HPDE6-E6E7 (cell line): ENCODE data around the gene CARMIL3.
A peak's percentile ranks its signal among the peaks of the same experiment; 100 is the strongest.
"Not testable (repeated sequence)": the region's sequence is repeated elsewhere in the genome, so short reads cannot be mapped to it uniquely, and the experiment has no call there.

Experiments
- DNase-seq: peaks from one replicate; pipeline ENCODE4 v3.0.0; 2011; ENCODE audit warnings: missing footprints; ENCODE audit errors: extremely low spot score

The CARMIL3 gene

DNA sequence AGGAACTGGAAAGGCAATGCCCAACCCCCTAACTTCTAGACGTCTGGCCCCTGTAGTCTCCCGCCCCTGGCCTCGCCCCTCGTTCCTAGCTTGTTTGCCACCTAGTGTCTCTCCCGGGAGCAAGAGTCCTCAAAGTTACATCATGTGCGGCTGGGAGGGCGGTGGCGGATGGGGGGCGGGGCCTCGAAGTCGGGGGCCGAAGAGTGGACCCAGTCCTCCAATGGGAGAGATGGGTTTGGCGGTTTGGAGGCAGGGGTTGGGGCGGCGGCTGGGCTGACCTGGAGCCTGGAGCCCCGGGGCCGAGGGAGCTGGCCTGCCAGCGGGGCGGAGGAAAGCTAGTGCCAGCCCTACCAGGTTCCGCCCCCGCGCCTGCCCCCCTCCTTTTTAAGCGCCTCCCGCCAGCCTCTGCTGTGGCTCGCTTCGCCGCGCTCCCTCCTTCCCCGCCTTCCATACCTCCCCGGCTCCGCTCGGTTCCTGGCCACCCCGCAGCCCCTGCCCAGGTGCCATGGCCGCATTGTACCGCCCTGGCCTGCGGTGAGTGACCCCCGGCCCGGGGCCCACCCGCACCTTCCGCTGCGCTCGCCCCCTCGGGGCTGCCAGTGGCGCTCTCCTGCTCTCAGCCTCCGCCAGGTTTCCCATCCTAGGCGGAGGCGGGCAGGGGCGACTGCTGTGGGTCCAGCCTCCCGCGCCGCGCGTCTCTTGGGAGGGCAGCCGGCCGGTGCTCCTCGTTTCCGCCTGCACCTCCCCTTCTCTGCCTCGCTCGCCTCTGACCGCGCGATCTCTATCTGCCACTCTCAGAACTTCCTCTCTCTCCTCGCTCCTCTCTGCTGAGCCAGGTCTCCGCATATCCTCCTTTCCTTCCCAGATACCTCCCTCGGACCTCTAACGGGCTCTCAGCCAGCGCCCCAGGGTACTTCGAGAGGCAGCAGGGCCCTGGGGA, 42.4 kb downstream of the CARMIL3 start, which contains the start of gene PCK2:
TSS of gene PCK2 (plus strand) at position 411 of the 940 bp plus-strand sequence. CDS start at position 506, 95 bp downstream.
- peak; percentile 97 for DNase-seq

DNA sequence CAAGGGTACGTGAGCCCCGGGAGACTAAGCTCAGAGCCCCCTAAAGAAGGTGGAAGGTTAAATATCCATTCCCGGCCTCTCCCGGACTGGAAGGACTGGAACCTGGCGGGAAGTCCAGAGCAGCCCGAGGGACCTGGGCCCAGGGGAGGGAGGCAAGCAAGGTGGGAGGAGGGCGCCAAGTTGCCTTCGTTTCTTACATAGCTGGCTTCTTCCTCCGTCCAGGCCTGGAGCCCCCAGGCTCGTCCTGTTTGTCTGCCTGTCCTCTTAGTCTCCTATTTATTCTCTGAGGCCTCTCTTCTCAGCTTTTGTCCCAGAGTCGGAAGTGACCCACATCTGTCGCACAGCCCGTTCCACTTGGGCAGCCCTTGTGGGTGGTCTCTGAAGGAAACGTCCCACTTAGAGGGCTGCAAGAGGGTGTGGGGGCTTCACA, 43.0 kb downstream of the CARMIL3 start:
- DNase-seq, result no peak

DNA sequence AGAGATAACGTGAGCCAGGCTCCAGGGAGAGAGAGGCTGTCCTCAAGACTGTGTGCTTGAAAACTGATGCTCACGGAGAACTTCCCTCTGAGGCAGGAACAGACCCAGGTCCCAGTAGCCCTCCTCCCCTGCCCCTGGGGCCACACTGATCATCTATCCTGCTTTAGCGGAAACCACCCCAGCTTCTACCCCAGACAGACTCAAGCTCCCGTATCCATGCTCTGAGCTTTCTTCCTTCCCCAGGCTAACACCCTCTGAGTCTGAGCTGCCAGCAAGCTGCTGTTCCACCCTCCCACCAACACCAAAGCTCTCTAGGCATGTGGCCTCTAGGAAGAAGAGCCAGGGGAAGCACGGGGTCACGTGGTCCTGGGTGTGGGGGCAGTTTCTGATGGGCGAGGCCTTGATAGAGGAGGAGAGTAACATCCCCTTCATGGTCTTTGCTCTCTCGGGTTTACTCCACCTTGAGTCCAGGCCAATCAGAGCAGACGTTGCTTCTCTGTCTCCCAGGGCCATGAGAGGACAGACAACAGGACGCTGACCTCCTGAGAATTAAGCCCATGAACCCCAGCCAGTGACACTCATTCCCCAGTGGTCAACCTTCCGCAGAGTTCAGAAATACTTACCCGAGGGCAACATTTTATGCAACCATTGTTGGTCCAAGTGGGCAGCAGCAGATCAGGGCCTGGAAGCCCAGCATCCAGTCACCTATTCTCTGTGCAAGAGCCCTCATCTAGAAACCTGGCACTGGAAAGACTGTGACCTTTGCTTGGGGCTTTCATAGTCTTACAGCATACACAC, 43.7 kb downstream of the CARMIL3 start:
- DNase-seq, result no peak

DNA sequence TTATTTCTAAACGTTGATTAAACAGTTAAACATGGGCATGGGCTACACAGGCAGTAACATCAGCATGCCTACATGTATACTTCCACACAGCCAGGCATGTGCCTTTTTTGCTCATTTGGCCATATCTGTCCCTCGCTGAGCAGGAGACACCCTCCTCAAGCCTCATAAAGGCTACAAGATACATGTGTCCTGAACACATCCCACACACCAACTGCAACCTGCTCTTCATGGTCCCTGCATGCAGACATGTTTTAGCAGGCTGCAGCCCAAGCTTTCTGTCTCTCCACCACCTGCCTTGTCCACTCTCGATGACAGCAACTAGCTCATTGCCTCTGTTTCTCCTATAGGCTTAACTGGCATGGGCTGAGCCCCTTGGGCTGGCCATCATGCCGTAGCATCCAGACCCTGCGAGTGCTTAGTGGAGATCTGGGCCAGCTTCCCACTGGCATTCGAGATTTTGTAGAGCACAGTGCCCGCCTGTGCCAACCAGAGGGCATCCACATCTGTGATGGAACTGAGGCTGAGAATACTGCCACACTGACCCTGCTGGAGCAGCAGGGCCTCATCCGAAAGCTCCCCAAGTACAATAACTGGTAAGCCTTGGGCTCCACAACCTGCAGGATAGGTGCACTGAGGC, 44.9 kb downstream of the CARMIL3 start:
- no peak for DNase-seq

DNA sequence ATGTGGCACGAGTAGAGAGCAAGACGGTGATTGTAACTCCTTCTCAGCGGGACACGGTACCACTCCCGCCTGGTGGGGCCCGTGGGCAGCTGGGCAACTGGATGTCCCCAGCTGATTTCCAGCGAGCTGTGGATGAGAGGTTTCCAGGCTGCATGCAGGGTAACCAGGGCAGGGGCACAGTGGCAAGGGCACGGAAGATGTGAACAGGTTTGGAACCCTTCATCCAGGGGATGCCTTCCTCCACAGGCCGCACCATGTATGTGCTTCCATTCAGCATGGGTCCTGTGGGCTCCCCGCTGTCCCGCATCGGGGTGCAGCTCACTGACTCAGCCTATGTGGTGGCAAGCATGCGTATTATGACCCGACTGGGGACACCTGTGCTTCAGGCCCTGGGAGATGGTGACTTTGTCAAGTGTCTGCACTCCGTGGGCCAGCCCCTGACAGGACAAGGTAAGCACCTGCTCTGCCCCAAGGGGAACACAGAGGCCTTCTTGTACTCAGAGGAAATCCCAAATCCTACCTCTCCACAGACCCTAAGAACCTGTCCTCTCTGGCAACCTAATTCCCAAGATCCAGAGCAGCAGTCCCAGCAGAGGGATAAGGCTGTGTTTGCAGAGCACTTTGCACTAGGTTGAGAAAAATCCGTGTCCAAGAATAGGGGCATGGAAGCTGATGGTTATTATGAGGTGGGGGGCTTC, 46.6 kb downstream of the CARMIL3 start:
- DNase-seq, result no peak

DNA sequence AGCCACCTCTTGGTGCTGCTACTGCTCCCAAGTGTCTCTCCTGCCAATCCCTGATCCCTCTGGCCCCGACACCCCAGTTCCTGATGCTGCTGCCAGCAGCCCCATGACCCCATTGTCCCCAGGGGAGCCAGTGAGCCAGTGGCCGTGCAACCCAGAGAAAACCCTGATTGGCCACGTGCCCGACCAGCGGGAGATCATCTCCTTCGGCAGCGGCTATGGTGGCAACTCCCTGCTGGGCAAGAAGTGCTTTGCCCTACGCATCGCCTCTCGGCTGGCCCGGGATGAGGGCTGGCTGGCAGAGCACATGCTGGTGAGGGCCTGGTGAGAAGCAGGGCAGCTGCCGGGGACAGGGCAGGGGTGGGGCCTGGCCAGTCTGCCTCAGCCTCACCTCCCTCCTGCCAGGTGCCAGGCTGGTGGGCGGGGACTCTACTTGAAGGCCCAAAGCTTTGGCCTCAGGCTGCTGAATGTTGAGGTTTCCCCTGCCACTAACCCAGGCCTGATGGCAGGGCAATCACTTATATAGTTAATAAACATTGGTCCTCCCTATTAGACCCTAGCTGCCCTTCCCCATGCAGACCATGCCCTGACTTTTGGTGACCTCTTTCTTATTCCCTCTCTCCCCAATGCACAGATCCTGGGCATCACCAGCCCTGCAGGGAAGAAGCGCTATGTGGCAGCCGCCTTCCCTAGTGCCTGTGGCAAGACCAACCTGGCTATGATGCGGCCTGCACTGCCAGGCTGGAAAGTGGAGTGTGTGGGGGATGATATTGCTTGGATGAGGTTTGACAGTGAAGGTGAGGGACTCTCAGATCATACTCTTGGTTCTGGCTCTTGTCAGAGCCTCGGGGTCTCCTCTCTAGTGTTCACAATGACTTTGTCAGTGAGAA, 47.4 kb downstream of the CARMIL3 start:
- no peak for DNase-seq

DNA sequence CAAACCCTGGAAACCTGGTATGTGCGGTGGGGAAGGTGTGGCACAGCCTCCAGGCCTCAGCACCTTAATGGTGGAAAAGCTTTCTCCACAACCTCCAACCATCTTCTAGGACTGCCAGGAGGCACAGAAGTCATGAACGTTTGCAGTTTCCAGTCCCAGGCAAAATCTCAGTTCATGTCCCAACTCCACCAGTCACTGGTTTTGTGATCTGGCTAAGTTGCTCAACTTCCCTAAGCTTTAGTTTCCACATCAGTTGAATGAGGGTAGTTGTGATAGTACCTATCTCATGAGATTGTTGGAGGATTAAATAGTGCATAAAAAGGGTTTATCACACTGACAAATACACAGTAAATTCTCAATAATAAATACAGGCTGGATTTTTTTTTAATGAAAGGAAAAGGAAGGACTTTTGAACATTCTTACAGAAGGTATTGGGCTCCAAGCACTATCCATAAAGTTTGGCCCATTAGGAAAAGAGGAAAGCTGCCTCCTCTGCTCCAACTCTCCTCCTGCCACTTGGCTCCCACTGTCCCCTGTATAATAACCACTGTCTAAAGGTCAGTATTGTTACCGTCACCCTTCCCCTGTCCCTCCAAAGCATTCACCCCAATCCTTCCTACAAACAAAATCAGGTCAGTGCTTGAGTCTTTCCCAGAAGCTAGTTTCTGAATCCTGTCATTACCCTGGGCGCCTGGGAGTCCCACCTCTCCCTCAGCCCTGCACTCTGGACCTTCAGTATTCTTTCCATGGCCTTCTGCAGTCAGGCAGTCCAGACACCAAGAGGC, 48.6 kb downstream of the CARMIL3 start:
- no peak for DNase-seq

DNA sequence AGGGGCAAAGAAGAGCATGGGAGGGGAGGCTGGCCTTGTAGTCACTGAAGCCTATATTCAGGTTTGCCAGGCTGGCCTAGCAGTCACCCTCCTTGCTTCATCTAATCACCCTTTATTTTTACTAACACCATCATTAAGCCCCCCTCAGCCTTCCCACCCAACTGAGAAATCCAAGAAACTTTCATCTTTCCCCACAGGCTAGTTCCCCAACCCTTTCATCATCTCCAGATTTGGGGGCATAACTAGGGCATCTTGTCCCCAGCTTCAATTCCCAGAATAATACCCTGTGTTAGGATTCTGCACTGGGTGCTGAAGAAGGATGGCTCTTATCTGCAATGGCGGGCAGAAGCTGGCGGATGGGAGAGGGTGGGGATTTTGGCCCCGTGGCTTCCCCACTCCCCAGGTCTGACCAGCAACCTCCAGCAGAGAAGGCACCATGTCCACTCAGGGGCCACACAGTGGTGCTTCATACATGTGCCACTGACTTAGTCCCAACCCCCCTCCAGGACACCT, 49.2 kb downstream of the CARMIL3 start:
- DNase-seq, result no peak

DNA sequence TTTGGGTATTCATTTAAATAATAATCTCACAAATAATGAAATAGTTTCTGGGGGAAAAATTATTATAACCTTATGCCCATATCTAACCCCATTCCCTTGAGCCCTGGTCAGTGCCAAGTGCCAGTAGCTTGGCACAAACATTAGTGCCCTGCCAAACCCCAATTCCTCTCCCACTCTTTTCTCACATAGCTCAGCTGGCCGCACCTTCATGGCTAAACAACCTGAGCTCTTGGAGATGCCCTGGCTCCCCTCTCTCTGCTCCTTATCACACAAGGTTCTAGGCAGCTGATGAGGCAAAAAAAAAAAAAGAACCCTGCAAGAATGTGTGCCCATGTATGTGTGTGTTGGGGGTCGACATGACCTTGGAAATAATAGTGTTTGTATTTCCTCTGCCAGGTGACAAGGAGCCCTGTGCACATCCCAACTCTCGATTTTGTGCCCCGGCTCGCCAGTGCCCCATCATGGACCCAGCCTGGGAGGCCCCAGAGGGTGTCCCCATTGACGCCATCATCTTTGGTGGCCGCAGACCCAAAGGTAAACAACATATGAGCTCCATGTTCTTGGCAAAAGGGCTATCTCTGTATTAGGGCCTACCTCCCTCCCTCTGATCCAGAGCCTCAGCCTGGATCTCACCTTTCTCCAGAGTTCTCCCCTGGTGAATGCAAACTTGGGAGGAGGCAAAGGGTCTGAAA, 50.7 kb downstream of the CARMIL3 start:
- DNase-seq, result no peak

DNA sequence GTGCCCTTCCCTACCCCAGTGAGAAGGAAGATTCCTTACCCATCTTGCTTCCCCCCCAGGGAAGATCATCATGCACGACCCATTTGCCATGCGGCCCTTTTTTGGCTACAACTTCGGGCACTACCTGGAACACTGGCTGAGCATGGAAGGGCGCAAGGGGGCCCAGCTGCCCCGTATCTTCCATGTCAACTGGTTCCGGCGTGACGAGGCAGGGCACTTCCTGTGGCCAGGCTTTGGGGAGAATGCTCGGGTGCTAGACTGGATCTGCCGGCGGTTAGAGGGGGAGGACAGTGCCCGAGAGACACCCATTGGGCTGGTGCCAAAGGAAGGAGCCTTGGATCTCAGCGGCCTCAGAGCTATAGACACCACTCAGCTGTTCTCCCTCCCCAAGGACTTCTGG, 51.6 kb downstream of the CARMIL3 start:
- DNase-seq, result no peak

DNA sequence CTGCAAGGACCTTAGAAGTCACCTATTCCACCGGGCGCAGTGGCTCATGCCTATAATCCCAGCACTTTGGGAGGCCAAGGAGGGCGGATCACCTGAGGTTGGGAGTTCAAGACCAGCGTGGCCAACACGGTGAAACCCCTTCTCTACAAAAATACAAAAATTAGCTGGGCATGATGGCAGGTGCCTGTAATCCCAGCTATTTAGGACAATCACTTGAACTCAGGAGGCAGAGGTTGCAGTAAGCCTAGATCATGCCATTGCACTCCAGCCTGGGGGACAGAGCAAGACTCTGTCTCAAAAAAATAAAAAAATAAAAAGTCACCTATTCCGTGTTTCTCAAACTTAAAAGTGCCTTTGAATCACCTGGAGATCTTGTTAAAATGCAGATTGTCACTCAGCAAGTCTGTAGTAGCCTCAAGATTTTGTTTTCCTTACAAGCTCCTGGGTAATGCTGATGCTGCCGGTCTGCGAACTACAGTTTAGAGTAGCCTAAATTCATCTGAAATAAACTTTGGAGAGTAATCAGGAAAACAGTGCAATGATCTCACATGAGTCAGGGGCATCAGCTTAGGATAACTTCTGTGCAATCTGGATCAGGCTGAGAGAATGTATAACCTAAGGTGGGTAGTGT, 53.9 kb downstream of the CARMIL3 start:
- DNase-seq, result not testable (repeated sequence)

DNA sequence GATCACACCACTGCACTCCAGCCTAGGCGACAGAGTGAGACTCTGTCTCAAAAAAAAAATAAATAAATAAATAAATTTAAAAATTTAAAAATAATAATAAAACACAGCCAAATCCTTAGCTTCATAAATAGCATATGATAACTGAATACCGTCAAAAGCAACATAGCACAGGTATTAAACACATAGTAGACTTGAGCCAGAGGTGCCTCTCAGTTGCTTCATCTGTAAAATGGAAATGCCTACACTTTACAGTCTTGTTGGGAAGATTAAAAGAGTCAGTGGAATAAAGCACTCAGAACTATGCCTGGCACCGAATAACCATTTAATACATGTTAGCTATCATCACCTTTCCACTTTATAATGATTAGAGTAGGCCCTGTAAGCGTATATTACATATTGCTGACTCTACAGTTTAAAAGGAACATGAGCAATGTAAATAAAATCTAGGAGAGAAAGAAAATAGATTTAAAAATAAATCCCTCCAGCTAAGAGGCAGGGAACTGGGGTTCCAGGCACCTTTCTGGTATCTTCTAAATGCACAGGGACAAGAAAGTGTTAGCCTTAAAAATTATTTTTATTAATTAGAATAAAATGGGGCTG, 55.0 kb downstream of the CARMIL3 start:
- DNase-seq, result no peak

DNA sequence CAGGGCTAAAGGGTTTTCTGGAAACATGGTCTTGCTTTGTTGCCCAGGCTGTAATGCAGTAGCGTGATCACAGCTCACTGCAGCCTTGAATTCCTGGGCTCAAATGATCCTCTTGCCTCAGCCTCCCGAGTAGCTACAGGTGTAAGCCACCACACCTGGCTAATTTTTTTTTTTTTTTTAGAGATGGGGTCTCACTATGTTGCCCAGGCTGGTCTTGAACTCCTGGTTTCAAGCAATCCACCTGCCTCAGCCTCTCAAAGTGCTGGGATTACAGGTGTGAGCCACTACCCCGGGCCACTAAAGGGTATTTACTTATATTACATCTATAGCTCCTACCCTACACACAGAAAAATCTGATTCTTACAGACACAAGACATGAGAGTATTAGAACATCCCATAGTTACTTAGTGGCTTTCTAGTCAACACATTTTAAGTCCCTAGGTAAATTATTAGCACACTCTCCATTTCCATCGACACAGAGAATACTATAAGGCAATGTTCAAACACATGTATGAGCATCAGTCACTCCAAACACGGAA, 56.6 kb downstream of the CARMIL3 start:
- DNase-seq, result no peak

DNA sequence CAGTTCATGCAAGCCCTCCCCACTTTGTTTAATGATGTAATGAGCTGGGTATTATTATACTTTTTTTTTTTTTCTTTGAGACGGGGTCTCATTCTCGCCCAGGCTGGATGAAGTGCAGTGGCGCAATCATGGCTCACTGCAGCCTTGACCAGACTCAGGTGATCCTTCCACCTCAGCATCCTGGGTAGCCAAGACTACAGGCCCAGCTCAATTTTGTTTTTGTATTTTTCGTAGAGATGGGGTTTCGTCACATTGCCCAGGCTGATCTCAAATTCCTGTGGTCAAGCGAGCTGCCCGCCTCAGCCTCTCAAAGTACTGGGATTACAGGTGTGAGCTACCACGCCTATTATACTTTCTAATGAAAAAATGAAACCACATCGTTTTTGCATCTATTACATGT, 58.3 kb downstream of the CARMIL3 start:
- DNase-seq, result no peak

DNA sequence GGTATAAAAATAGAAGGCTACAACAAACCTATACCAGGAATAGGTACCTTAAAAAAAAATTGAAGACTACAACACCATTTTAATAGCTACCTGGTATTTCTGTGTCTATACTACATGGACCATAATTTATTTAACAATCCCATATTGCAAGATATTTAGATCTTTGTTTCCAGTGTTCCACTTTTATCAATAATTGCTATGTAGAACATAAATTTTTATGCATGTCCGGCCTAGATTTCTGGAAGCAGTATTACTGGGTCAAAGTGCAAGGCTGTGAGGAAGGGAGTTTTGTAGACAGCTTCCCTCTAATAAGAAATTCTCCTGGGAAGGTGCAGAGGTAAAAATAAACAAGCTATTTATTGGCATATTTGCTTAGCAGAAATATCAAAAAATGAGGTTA, 58.7 kb downstream of the CARMIL3 start:
- no peak for DNase-seq

DNA sequence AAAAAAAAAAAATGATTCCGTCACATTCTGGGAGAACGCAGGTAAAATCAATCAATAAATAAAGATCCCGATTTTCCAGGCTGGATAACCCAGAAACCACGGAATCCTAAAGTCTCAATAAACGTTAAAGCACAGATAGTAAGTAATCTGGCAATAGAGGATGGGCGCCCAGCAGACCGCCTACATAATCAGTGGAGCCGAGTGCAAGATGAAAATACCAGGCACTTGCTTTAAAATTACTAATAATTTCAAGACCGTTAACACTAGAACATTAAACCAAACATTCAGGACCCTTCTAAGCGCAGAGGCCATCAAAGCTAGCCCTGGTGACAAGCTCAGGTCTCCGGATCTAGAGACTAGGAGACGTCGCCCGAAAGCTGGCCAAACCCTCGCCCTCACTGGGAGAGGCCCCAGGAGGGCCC, 61.6 kb downstream of the CARMIL3 start:
- no peak for DNase-seq

DNA sequence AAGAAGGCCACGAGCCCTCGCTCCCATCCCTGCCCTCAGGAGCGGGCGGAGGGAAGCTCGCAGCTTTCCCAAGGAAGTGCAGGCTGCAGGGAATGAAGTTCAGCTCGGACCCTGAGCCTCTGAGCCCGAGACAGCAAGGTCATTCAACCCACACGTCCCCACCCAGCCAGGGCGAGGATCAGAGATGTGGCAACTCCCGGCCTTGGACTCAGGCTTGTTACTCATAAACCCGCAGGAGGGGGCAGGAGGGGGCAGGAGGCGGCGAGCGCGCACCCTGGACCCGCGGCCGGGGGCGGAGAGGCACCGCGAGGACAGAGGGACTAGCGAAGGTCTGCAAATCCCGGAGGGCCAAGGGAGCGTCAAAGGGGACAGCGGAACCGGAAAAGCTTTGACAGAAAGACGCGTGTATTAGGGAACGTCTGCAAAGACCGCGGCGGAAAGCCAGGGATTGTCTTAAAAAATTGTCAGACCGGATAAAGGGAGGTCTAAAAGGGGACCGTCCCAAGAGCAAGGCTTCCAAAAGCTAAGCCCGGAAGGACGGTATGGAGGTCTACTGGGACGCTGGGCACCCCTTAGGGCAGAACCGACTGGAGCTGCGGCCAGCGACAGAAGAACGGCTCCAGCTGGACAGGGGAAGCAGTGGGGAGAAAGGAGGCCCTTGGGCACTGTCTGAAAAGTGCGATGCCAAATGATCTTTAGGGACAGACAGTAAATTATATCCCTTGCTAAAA, 62.2 kb downstream of the CARMIL3 start:
- peak; percentile 71 for DNase-seq
